Esophagus muscularis mucosa (tissue), 3 donors: ENCODE data around the gene DNAI7.

Experiments used
- POLR2A ChIP-seq: fragments of 450-650 bp; IDR thresholded peaks from one replicate; pipeline ENCODE4 v1.6.1; 2017; ENCODE audit warnings: antibody characterized with exemption, moderate library complexity, mild to moderate bottlenecking, low read depth
- POLR2AphosphoS5 ChIP-seq, 2 donors: sonication (generic); formaldehyde crosslinking; IDR thresholded peaks; one replicate each; pipeline ENCODE4 v1.6.1; 2017; ENCODE audit warnings: antibody characterized with exemption in 2 of 2
- TF ChIP-seq, protein P1 (sequence below), 3 experiments: fragments of 200-600 bp in 2 of 3; fragments of 450-650 bp in 1 of 3; sonication (generic) in 2 of 3; IDR thresholded peaks; one replicate each; pipeline ENCODE4 v1.5.1; 2017 to 2019; ENCODE audit warnings: antibody characterized with exemption in 3 of 3, mild to moderate bottlenecking in 2 of 3, moderate library complexity in 1 of 3

- TF ChIP-seq, protein P1, sequence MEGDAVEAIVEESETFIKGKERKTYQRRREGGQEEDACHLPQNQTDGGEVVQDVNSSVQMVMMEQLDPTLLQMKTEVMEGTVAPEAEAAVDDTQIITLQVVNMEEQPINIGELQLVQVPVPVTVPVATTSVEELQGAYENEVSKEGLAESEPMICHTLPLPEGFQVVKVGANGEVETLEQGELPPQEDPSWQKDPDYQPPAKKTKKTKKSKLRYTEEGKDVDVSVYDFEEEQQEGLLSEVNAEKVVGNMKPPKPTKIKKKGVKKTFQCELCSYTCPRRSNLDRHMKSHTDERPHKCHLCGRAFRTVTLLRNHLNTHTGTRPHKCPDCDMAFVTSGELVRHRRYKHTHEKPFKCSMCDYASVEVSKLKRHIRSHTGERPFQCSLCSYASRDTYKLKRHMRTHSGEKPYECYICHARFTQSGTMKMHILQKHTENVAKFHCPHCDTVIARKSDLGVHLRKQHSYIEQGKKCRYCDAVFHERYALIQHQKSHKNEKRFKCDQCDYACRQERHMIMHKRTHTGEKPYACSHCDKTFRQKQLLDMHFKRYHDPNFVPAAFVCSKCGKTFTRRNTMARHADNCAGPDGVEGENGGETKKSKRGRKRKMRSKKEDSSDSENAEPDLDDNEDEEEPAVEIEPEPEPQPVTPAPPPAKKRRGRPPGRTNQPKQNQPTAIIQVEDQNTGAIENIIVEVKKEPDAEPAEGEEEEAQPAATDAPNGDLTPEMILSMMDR (IDR thresholded peaks at IDR 0.05) = no peak
- TF ChIP-seq POLR2A = no peak
- TF ChIP-seq POLR2AphosphoS5 (IDR thresholded peaks at IDR 0.05) = no peak
Measured at GRCh38 chr12:25082628-25083027, 112.3 kb downstream of the DNAI7 start.
